Mesothelial cell of epicardium (in vitro differentiated cells): ENCODE results near the gene NFASC. TPM values are rescaled to one million over a fixed set of nuclear protein-coding genes. Genes with fewer than 3 reads are reported as not detected.

Source experiments
- DNase-seq, 2 experiments: peaks; one replicate each; pipeline ENCODE4 v3.0.0; 2021; ENCODE audit warnings: low spot score in 2 of 2; ENCODE audit not compliant: unreplicated experiment in 2 of 2
- H3K27ac Mint-ChIP-seq: 2 replicates; pipeline ENCODE4 v1.8.0; 2021; ENCODE audit warnings: mixed read lengths
- H3K27me3 Mint-ChIP-seq: 2 replicates; pipeline ENCODE4 v1.8.0; 2021; ENCODE audit warnings: low read depth, mixed read lengths
- H3K36me3 Mint-ChIP-seq: 2 replicates; pipeline ENCODE4 v1.8.0; 2021; ENCODE audit warnings: mixed read lengths
- H3K4me1 Mint-ChIP-seq: 2 replicates; pipeline ENCODE4 v1.8.0; 2021; ENCODE audit warnings: mixed read lengths
- H3K4me3 Mint-ChIP-seq: 2 replicates; pipeline ENCODE4 v1.8.0; 2021; ENCODE audit warnings: mild to moderate bottlenecking, moderate library complexity, mixed read lengths
- H3K9me3 Mint-ChIP-seq: 2 replicates; pipeline ENCODE4 v1.8.0; 2021; ENCODE audit warnings: mixed read lengths
- total RNA-seq: library from RNA; stranded (reverse); gene quantifications from 3 replicates; pipeline ENCODE4 v1.2.1, GENCODE V29; 2021
- TF ChIP-seq, protein P1 (sequence below): fragments of 200-600 bp; sonication (generic); IDR thresholded peaks from one replicate; pipeline ENCODE4 v1.5.0; 2021; ENCODE audit warnings: antibody characterized with exemption; ENCODE audit not compliant: unreplicated experiment

The NFASC gene
- total RNA-seq, 1 donor from 2014 or later: 0.72 TPM

DNA sequence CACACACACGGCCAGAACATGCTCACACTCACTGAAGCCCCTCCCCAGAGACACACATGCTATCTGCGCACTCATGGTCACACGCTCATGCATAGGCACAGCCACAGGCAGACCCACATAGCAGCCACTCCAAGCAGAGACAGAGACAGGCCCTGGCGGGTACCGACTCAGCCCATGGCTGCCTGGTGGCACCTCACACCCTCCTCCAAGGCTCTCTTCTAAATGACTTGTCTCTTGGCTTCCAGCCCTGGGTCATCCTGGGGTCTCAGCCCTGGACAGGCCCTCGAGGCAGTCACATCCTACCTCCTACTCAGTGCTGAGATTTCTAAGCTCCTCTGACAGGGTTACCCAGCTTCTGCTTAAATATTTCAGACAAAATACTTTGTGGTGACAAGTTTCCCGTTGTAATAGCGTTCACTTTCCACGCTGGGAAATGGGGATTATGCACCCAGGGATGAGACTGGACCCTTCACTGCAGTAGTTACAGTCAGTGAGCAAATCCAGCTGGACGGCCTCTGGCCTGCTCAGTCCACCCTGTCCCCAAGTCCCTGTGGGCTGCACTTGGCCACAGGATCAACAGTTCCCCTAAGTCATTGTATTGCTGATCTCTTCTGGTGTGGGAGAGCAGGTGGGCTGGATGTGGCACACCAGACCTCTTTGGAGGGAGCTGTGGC, 2.9 kb upstream of the NFASC start:
- H3K27me3 Mint-ChIP-seq: peaks cover 80% of the 10 kb centered on the region
- no peak for DNase-seq
- H3K9me3 Mint-ChIP-seq: no peaks in the 10 kb centered on the region
- H3K36me3 Mint-ChIP-seq: no peaks in the 10 kb centered on the region
- H3K4me3 Mint-ChIP-seq: no peak overlapping the region
- H3K4me1 Mint-ChIP-seq: no peaks in the 10 kb centered on the region
- TF ChIP-seq, protein P1, sequence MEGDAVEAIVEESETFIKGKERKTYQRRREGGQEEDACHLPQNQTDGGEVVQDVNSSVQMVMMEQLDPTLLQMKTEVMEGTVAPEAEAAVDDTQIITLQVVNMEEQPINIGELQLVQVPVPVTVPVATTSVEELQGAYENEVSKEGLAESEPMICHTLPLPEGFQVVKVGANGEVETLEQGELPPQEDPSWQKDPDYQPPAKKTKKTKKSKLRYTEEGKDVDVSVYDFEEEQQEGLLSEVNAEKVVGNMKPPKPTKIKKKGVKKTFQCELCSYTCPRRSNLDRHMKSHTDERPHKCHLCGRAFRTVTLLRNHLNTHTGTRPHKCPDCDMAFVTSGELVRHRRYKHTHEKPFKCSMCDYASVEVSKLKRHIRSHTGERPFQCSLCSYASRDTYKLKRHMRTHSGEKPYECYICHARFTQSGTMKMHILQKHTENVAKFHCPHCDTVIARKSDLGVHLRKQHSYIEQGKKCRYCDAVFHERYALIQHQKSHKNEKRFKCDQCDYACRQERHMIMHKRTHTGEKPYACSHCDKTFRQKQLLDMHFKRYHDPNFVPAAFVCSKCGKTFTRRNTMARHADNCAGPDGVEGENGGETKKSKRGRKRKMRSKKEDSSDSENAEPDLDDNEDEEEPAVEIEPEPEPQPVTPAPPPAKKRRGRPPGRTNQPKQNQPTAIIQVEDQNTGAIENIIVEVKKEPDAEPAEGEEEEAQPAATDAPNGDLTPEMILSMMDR: no peak
- no peak overlapping the region for H3K27ac Mint-ChIP-seq

GRCh38 chr1:204868340-204868700, 2.3 kb upstream of the NFASC start:
- Mint-ChIP-seq H3K27me3 (peaks cover 80% of the 10 kb centered on the region), H3K4me3 (no peak overlapping the region), H3K4me1 (no peaks in the 10 kb centered on the region), H3K27ac (no peak overlapping the region), H3K36me3 (no peaks in the 10 kb centered on the region), H3K9me3 (no peaks in the 10 kb centered on the region)
- DNase-seq: no peak
- TF ChIP-seq, protein P1: no peak

- Mint-ChIP-seq H3K9me3 (no peaks in the 10 kb centered on the region), H3K27ac (no peak overlapping the region), H3K36me3 (no peaks in the 10 kb centered on the region), H3K27me3 (peaks cover 82% of the 10 kb centered on the region), H3K4me3 (no peak overlapping the region), H3K4me1 (no peaks in the 10 kb centered on the region)
- TF ChIP-seq, protein P1: no peak
- no peak for DNase-seq
Observed at GRCh38 chr1:204869097-204869496, 1.6 kb upstream of the NFASC start.

DNA sequence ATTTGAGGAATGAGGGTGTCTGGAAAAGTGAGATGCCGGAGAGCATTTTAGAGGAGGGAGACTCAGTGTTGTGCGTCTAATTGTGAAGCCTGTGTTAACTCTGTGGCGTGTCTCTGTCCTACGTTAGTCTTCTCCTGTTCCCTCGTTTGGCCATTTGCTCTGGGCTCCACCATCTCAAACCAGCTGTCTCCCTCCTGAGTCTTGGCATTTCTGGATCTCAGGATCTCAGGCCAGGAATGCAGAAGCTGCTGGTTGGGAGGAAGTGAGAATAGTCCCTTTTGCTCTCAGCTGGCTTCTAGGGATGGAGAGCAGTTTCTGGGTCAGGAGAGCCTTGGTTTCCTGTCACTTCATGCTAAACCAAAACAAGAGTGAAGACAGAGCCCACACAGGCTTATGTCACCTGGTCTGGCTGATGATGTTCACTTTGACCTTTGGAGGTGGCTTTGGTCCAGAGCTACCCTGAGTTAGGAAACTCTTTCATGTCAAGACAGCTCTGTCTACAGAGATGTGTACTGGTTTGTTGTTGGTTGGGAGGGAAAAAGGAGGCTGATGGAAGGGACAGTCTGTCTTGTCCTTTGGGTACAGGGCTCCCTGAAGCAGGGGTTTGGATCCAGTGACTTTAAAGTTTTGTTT, 859 bp downstream of the NFASC start:
- TF ChIP-seq, protein P1: no peak
- Mint-ChIP-seq H3K4me3 (no peak overlapping the region), H3K4me1 (no peaks in the 10 kb centered on the region), H3K9me3 (no peaks in the 10 kb centered on the region), H3K27me3 (peaks cover 80% of the 10 kb centered on the region), H3K27ac (no peak overlapping the region), H3K36me3 (no peaks in the 10 kb centered on the region)
- no peak for DNase-seq

DNA sequence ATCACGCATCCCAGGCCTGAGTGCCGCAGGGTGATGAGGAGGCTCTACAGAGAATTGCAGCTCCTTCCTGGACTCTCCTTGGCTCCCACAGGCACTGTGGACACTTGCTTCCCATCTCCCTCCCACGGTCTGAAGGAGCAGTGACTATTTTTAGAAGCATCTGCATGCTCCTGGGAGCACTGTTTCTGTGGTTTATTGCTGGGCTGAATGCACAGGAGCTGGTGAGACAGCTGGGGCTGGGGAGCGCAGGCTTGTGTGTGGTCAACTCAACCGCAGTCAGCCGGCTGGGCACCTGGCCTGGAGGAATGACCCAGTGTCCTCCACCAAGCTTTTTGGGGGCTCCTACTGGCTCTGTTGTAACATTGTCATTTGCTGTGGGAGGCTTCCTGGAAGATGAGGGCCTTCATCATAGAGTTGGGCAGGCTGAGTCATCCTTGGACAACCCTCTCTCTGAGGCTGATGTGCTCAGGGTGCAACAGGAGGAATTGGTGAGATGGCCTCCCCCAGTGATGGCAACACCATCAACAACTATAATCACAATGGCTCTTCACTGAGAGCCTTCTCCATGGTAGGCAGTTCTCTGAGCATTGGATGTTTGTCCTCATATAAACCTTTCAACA, 1.7 kb downstream of the NFASC start:
- Mint-ChIP-seq H3K27me3 (peaks cover 80% of the 10 kb centered on the region), H3K9me3 (no peaks in the 10 kb centered on the region), H3K4me3 (no peak overlapping the region), H3K27ac (no peak overlapping the region), H3K4me1 (no peaks in the 10 kb centered on the region), H3K36me3 (no peaks in the 10 kb centered on the region)
- DNase-seq: no peak
- TF ChIP-seq, protein P1: no peak
